Esophagus muscularis mucosa (tissue), 3 donors: ENCODE results near the gene ESRRB.

Experiments used
- CTCF ChIP-seq, 3 experiments: fragments of 200-600 bp in 2 of 3; fragments of 450-650 bp in 1 of 3; sonication (generic) in 2 of 3; IDR thresholded peaks; one replicate each; pipeline ENCODE4 v1.5.1; 2017 to 2019; ENCODE audit warnings: antibody characterized with exemption in 3 of 3, mild to moderate bottlenecking in 2 of 3, moderate library complexity in 1 of 3
- POLR2A ChIP-seq: fragments of 450-650 bp; IDR thresholded peaks from one replicate; pipeline ENCODE4 v1.6.1; 2017; ENCODE audit warnings: antibody characterized with exemption, moderate library complexity, mild to moderate bottlenecking, low read depth
- POLR2AphosphoS5 ChIP-seq, 2 donors: sonication (generic); formaldehyde crosslinking; IDR thresholded peaks; one replicate each; pipeline ENCODE4 v1.6.1; 2017; ENCODE audit warnings: antibody characterized with exemption in 2 of 2

GRCh38 chr14:76518366-76518765, 142.4 kb downstream of the ESRRB start:
- TF ChIP-seq POLR2A: no peak
- no peak for TF ChIP-seq CTCF (IDR thresholded peaks at IDR 0.05)
- no peak for TF ChIP-seq POLR2AphosphoS5 (IDR thresholded peaks at IDR 0.05)
